Natural killer cell (primary cell): Measurements from ENCODE around the gene CCDC57. TPM values are rescaled to one million over a fixed set of nuclear protein-coding genes. Genes with fewer than 3 reads are reported as not detected.
A peak's percentile ranks its signal among the peaks of the same experiment; 100 is the strongest.

Source experiments
- ATAC-seq, 3 donors: fragments of 150-1000 bp in 2 of 3; fragments of 200-7000 bp in 1 of 3; cut with Tn5 transposase; 1 replicate in 1 of 3; 2 replicates in 2 of 3; pipeline ENCODE4 v1.10.0; 2021; ENCODE audit warnings: mild to moderate bottlenecking in 2 of 3, moderate library complexity in 2 of 3
- DNase-seq, 2 donors: peaks; one replicate each; pipeline versions ENCODE4 v3.0.0 to v3.0.0-alpha.2; 2013 to 2021; ENCODE audit warnings: mixed read lengths in 1 of 2
- H3K27ac ChIP-seq: one replicate; pipeline ENCODE4 v1.5.1; 2013; ENCODE audit warnings: mild to moderate bottlenecking, low read length
- H3K27me3 ChIP-seq: one replicate; pipeline ENCODE4 v1.6.1; 2013; ENCODE audit warnings: low read length; ENCODE audit not compliant: control insufficient read depth, insufficient read depth
- H3K36me3 ChIP-seq: one replicate; pipeline ENCODE4 v1.6.1; 2013; ENCODE audit warnings: low read length; ENCODE audit not compliant: control insufficient read depth, insufficient read depth
- H3K4me1 ChIP-seq: one replicate; pipeline ENCODE4 v1.6.1; 2013; ENCODE audit warnings: low read length; ENCODE audit not compliant: control insufficient read depth, insufficient read depth
- H3K4me3 ChIP-seq: one replicate; pipeline ENCODE4 v1.5.1; 2013; ENCODE audit warnings: low read length
- H3K9me3 ChIP-seq: one replicate; pipeline ENCODE4 v1.6.1; 2013; ENCODE audit warnings: low read length; ENCODE audit not compliant: control insufficient read depth, insufficient read depth
- H3K27ac Mint-ChIP-seq, 2 donors: one replicate each; pipeline ENCODE4 v1.8.0; 2022; ENCODE audit warnings: mild to moderate bottlenecking in 2 of 2, mixed read lengths in 2 of 2, moderate library complexity in 1 of 2
- H3K27me3 Mint-ChIP-seq, 2 donors: one replicate each; pipeline ENCODE4 v1.8.0; 2022; ENCODE audit warnings: low read depth in 2 of 2, mixed read lengths in 2 of 2
- H3K36me3 Mint-ChIP-seq: one replicate; pipeline ENCODE4 v1.8.0; 2022; ENCODE audit warnings: mixed read lengths
- H3K4me1 Mint-ChIP-seq, 2 donors: one replicate each; pipeline ENCODE4 v1.8.0; 2022; ENCODE audit warnings: mixed read lengths in 2 of 2
- H3K4me3 Mint-ChIP-seq: one replicate; pipeline ENCODE4 v1.8.0; 2022; ENCODE audit warnings: mild to moderate bottlenecking, moderate library complexity, mixed read lengths
- H3K9me3 Mint-ChIP-seq, 2 donors: one replicate each; pipeline ENCODE4 v1.8.0; 2022; ENCODE audit warnings: mixed read lengths in 2 of 2
- WGBS: methylation state at CpG from one replicate; pipeline ENCODE4 v1.1.7; 2013; ENCODE audit warnings: missing lambda C conversion rate; ENCODE audit not compliant: insufficient coverage; 5-methylcytosine and 5-hydroxymethylcytosine counted together
- intact Hi-C: fragments of 100-400 bp; cut with micrococcal nuclease; formaldehyde crosslinking; loops from one replicate; pipeline ENCODE4 v1.14.2; 2022
- total RNA-seq, 4 donors: library from RNA; stranded (reverse); fragments of 120-200 nt in 1 of 4; gene quantifications; one replicate each; pipeline versions ENCODE4 v1.2.3 to v1.2.4, GENCODE V29; 2013 to 2022
- TF ChIP-seq, protein P1 (sequence below): fragments of 200-600 bp; IDR thresholded peaks from one replicate; pipeline ENCODE4 v1.8.0; 2022; ENCODE audit warnings: antibody characterized with exemption

The CCDC57 gene
- total RNA-seq, 3 donors from 2014 or later (not counting 1 experiment from before 2014, with no cell fraction given), result 69.7 to 79.2 (median 75.1) TPM

DNA sequence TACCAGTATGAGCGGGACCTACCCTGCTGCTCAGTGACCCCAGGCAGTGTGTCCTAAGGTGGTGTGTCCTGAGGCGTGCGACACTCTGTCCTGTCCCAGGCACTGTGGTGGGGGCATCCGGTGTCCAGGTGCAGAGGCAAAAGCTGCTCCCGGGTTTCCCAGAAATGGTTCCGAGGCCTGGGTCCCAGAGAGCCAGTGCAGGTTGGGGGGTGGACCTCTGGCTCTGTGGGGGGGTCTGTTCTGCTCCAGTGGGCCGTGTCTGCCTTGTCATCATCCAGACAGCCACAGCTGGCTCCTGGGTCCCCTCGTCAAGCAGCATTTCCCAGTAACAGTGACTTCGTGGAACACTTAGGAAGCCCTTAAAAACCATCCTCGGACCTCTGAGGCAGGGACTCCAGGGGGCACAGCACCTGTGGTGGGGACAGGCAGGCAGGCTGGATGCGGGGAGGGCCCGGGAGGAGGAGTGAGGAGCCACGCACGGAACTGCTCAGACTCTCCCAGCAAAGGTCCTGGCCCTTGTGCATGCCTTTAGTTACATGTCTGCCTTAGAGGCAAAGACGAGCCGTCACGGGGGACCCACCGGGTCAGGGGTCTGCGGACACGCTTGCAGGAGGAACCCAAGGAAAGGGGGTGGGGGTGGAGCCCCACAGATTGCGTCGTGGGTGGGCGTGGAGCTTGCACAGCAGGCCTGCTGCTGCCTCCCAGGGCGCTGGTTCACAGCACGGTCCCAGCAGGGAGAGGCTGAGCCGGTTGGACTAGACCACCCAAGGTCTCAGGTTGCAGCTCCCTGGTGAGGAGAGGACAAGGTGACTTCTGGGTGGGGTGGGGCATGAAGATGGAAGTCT lies 21.8 kb upstream of the CCDC57 start:
- TF ChIP-seq, protein P1, sequence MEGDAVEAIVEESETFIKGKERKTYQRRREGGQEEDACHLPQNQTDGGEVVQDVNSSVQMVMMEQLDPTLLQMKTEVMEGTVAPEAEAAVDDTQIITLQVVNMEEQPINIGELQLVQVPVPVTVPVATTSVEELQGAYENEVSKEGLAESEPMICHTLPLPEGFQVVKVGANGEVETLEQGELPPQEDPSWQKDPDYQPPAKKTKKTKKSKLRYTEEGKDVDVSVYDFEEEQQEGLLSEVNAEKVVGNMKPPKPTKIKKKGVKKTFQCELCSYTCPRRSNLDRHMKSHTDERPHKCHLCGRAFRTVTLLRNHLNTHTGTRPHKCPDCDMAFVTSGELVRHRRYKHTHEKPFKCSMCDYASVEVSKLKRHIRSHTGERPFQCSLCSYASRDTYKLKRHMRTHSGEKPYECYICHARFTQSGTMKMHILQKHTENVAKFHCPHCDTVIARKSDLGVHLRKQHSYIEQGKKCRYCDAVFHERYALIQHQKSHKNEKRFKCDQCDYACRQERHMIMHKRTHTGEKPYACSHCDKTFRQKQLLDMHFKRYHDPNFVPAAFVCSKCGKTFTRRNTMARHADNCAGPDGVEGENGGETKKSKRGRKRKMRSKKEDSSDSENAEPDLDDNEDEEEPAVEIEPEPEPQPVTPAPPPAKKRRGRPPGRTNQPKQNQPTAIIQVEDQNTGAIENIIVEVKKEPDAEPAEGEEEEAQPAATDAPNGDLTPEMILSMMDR, result no peak
- Mint-ChIP-seq H3K36me3 (no peaks in the 10 kb centered on the region), H3K4me3 (no peak overlapping the region), H3K27ac (peak overlapping the region; percentile 26 to 63), H3K9me3 (no peaks in the 10 kb centered on the region), H3K27me3 (no peaks in the 10 kb centered on the region), H3K4me1 (peaks cover 13 to 48% of the 10 kb centered on the region in 2 donors)
- WGBS, result 89% methylated on average over 26 of the region's 26 CpGs
- Histone ChIP-seq H3K4me1 (peaks cover 67% of the 10 kb centered on the region), H3K4me3 (no peak overlapping the region), H3K9me3 (no peaks in the 10 kb centered on the region), H3K27me3 (no peaks in the 10 kb centered on the region), H3K27ac (no peak overlapping the region), H3K36me3 (peaks cover 15% of the 10 kb centered on the region)
- intact Hi-C loops, result loop anchor here (5.0 kb wide), 1 partner anchor 38 kb away; the partner anchor contains the start of gene CSNK1D
- no peak for ATAC-seq
- DNase-seq, result peak in 1 of 2 donors; percentile 30

DNA sequence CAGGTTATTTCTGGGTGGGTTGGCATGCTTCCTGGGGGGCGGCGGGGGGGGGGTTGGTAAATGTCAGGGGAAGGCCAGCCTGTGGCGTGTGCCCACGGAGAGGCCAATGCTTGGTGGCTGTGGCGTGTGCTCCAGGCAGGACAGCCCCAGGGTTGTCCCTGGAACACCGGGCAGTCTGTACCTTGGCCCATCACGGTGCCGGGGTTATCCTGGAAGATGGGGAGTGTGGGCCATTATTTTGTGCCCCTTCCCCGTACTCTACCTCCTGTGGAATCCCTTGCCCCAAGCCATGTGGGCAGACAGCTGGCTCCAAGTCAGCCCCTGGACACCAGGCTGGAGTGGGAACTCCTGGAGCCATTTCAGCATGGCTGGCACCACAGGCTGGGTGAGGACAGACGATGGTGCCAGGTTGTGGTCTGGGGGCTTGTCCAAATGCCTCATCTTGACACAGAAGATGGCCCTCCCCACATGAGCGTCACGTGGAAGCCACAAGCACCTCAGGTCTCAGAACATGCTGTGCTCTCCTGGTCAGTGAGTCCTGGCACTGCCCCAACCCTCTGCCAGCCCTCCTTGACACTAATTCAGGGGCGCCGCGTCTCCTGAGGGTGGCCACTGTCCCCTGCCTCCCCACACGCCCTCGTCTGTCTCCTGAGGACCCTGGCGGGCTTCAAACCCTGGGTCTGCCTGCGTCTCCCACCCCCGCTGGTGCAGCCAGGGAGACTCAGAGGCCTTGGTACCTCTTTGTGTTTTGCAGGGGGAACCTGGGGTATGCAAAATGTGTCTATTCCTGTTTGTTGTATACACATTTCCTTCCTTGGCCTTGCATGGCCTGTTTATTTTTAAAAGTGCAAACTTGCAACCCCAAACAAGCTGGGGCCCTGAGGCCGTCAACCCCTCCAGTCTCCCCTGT lies 20.5 kb upstream of the CCDC57 start:
- WGBS, result 68% methylated on average over 21 of the region's 21 CpGs
- Mint-ChIP-seq H3K27ac (peak overlapping the region; percentile 26 to 63), H3K9me3 (no peaks in the 10 kb centered on the region), H3K4me3 (no peak overlapping the region), H3K27me3 (no peaks in the 10 kb centered on the region), H3K36me3 (no peaks in the 10 kb centered on the region), H3K4me1 (peaks cover 6 to 39% of the 10 kb centered on the region in 2 donors)
- peaks cover 58% of the 10 kb centered on the region for H3K4me1 ChIP-seq
- H3K4me3 ChIP-seq, result no peak overlapping the region
- H3K9me3 ChIP-seq, result no peaks in the 10 kb centered on the region
- no peaks in the 10 kb centered on the region for H3K27me3 ChIP-seq
- H3K27ac ChIP-seq, result no peak overlapping the region
- DNase-seq (peak in 1 of 2 donors; percentile 32), ATAC-seq (no peak)
- intact Hi-C loops, result no loop called here
- TF ChIP-seq, protein P1, result no peak
- H3K36me3 ChIP-seq, result peaks cover 11% of the 10 kb centered on the region

DNA sequence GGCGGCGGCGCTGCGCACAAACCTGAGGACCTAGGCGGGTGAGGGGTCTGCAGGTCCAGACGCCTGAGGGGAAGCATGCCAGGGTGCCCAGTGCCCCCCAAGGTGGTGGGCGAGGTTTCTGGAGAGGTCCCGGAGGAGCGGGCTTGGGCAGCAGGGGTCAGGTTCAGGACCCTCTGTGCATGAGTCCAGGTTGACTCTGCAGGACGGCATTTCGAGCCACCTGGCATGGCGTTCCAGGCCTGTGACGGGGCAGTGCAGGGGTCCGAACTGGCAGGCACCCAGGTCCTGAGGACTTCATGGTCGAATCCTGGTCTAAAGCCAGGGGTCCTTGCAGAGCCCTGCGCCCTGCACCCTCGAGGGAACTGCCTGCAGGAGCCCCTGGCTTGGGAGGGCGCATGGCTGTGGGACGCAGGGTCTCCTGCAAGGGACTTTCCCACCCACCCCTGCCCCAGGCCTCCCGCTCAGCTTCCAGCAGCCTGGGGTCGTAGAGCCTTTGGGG lies 19.7 kb upstream of the CCDC57 start:
- no peaks in the 10 kb centered on the region for H3K9me3 Mint-ChIP-seq
- Histone ChIP-seq H3K27ac (peak overlapping the region; percentile 75), H3K9me3 (no peaks in the 10 kb centered on the region), H3K27me3 (no peaks in the 10 kb centered on the region), H3K4me1 (peaks cover 58% of the 10 kb centered on the region), H3K36me3 (peaks cover 5% of the 10 kb centered on the region), H3K4me3 (no peak overlapping the region)
- ATAC-seq (no peak), DNase-seq (no peak)
- WGBS, result 85% methylated on average over 19 of the region's 21 CpGs
- no peak overlapping the region for H3K4me3 Mint-ChIP-seq
- H3K36me3 Mint-ChIP-seq, result no peaks in the 10 kb centered on the region
- H3K4me1 Mint-ChIP-seq, result peaks cover 1 to 35% of the 10 kb centered on the region in 2 donors
- TF ChIP-seq, protein P1, result no peak
- peak overlapping the region in 1 of 2 donors; percentile 91 for H3K27ac Mint-ChIP-seq
- no peaks in the 10 kb centered on the region for H3K27me3 Mint-ChIP-seq
- intact Hi-C loops, result no loop called here
